ENCODE measurements around the gene ZBTB46.

Gene ZBTB46

DNA sequence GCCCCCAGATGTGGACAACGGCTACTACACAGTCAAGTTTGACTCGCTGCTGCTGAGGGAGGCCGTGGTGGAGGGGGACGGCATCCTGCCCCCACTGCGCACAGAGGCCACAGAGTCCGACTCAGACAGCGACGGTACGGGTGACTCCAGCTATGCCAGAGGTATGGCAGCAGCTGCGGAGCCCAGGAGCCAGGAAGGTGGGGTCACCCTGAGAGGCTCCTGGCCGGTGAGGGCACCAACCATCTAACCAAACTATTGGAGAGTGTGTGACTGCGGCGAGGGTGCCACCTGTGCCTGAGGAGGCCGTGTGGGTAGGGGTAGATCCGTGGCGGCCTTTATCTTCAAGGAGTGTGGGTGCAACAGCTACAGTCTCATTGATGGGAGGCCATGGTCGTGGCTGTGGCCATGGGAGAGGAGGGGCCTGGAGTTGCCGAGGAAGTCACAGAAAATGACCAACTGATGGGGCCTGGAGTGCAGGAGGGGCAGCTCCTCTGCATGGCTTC is 97.4 kb downstream of the ZBTB46 start:
- Histone ChIP-seq H3K79me2 (ENCODE audit: insufficient read depth, low read length) (peaks cover 10% of the 10 kb centered on the region; the same call in 1 of the 2 replicates), H4K20me1 (ENCODE audit: low read depth, low read length) (no peaks in the 10 kb centered on the region), H3K9ac (ENCODE audit: low read length) (no peak overlapping the region), H3K9me3 (ENCODE audit: insufficient read depth, low read length) (no peaks in the 10 kb centered on the region), H3K4me2 (ENCODE audit: low read depth, low read length, poor library complexity, severe bottlenecking) (no peak overlapping the region), H2AFZ (ENCODE audit: low read depth, low read length, severe bottlenecking) (no peak overlapping the region), H3K9me2 (replicated peaks; ENCODE audit: insufficient read depth, low read length) (no peaks in the 10 kb centered on the region), H3F3A (ENCODE audit: insufficient read depth) (peaks cover 50% of the 10 kb centered on the region), H3K27me3 (ENCODE audit: low read length) (no peaks in the 10 kb centered on the region), H3K27ac (ENCODE audit: low read depth, low read length) (no peak overlapping the region), H3K4me3 (ENCODE audit: insufficient read depth, low read length, poor library complexity, severe bottlenecking) (no peak overlapping the region), H3K36me3 (ENCODE audit: low read length) (no peaks in the 10 kb centered on the region)
- TF ChIP-seq EZH2phosphoT487 (conservative IDR thresholded peaks at IDR 0.05; ENCODE audit: low read length), result no peak
- TF ChIP-seq, protein P1, sequence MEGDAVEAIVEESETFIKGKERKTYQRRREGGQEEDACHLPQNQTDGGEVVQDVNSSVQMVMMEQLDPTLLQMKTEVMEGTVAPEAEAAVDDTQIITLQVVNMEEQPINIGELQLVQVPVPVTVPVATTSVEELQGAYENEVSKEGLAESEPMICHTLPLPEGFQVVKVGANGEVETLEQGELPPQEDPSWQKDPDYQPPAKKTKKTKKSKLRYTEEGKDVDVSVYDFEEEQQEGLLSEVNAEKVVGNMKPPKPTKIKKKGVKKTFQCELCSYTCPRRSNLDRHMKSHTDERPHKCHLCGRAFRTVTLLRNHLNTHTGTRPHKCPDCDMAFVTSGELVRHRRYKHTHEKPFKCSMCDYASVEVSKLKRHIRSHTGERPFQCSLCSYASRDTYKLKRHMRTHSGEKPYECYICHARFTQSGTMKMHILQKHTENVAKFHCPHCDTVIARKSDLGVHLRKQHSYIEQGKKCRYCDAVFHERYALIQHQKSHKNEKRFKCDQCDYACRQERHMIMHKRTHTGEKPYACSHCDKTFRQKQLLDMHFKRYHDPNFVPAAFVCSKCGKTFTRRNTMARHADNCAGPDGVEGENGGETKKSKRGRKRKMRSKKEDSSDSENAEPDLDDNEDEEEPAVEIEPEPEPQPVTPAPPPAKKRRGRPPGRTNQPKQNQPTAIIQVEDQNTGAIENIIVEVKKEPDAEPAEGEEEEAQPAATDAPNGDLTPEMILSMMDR (IDR thresholded peaks at IDR 0.05; ENCODE audit: insufficient read depth, low read length, poor library complexity, severe bottlenecking), result no peak

DNA sequence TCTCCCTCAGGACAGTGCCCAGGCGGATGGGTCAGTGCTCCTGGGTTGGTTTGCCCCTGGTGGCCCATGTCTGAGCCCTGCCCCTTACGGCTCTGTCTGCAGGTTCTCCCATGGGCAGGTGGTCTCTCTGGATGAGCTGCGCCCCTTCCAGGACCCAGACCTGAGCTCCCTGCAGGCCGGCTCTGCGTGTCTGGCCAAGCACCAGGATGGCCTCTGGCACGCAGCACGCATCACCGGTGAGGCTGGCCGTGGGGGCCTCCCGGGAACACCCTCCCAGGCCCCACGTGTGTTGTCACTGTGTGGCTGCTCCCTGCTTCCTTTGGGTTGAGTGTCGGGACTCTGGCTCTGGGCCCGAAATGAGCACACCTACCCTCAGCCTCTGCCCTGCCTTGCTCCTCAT is 97.9 kb downstream of the ZBTB46 start:
- no peak for TF ChIP-seq EZH2phosphoT487 (conservative IDR thresholded peaks at IDR 0.05; ENCODE audit: low read length)
- TF ChIP-seq, protein P1 (IDR thresholded peaks at IDR 0.05; ENCODE audit: insufficient read depth, low read length, poor library complexity, severe bottlenecking), result no peak
- Histone ChIP-seq H3K36me3 (ENCODE audit: low read length) (no peaks in the 10 kb centered on the region), H3K4me2 (ENCODE audit: low read depth, low read length, poor library complexity, severe bottlenecking) (no peak overlapping the region), H3K79me2 (ENCODE audit: insufficient read depth, low read length) (peaks cover 10% of the 10 kb centered on the region; the same call in 1 of the 2 replicates), H4K20me1 (ENCODE audit: low read depth, low read length) (no peaks in the 10 kb centered on the region), H2AFZ (ENCODE audit: low read depth, low read length, severe bottlenecking) (no peak overlapping the region), H3K4me3 (ENCODE audit: insufficient read depth, low read length, poor library complexity, severe bottlenecking) (no peak overlapping the region), H3K27me3 (ENCODE audit: low read length) (no peaks in the 10 kb centered on the region), H3K27ac (ENCODE audit: low read depth, low read length) (no peak overlapping the region), H3K9me2 (replicated peaks; ENCODE audit: insufficient read depth, low read length) (no peaks in the 10 kb centered on the region), H3F3A (ENCODE audit: insufficient read depth) (peaks cover 53% of the 10 kb centered on the region), H3K9ac (ENCODE audit: low read length) (no peak overlapping the region), H3K9me3 (ENCODE audit: insufficient read depth, low read length) (no peaks in the 10 kb centered on the region)

DNA sequence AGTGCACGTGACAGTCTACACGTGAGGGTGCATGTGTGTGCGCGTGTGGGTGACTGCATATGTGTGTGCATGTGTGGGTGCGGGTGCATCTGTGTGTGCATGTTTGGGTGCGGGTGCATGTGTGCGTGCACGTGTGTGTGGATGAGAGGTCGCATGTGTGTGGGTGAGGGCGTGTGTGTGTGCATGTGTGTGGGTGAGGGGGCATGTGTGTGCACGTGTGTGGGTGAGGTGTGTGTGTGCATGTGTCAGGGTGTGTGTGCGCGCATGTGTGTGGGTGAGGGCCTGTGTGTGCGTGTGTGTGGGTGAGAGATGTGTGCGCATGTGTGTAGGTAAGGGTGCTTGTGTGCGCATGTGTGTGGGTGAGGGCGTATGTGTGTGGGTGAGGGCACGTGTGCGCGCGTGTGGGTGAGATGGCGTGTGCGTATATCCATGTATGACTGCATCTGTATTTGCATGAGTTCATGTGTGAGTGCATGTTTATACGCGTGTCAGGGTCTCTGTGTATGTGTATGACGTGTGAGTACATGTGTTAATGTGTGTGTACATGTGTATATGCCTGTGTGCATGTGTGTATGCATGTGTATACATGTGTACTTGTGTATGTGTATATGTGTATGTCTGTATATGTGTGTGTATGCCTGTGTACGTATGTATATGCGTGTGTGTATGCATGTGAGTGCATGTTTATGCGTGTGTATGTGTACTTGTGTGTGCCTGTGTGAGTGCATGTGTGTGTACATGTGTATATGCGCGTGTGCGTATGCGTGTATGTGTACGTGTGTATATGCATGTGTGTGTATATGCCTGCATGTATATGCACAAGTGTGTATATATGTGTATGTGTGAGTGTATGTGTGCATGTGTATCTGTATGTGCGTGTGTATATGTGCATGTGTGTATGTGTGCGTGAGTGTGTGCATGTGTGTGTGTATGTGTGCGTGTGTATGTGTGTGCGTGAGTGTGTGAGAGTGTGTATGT is 98.7 kb downstream of the ZBTB46 start:
- Histone ChIP-seq H3K9ac (ENCODE audit: low read length) (no peak overlapping the region), H3K9me2 (replicated peaks; ENCODE audit: insufficient read depth, low read length) (no peaks in the 10 kb centered on the region), H3K79me2 (ENCODE audit: insufficient read depth, low read length) (peaks cover 10% of the 10 kb centered on the region; the same call in 1 of the 2 replicates), H3K9me3 (ENCODE audit: insufficient read depth, low read length) (no peaks in the 10 kb centered on the region), H3F3A (ENCODE audit: insufficient read depth) (peaks cover 58% of the 10 kb centered on the region), H2AFZ (ENCODE audit: low read depth, low read length, severe bottlenecking) (no peak overlapping the region), H3K4me2 (ENCODE audit: low read depth, low read length, poor library complexity, severe bottlenecking) (no peak overlapping the region), H3K27me3 (ENCODE audit: low read length) (no peaks in the 10 kb centered on the region), H3K27ac (ENCODE audit: low read depth, low read length) (no peak overlapping the region), H3K4me3 (ENCODE audit: insufficient read depth, low read length, poor library complexity, severe bottlenecking) (no peak overlapping the region), H4K20me1 (ENCODE audit: low read depth, low read length) (no peaks in the 10 kb centered on the region), H3K36me3 (ENCODE audit: low read length) (no peaks in the 10 kb centered on the region)
- TF ChIP-seq, protein P1 (IDR thresholded peaks at IDR 0.05; ENCODE audit: insufficient read depth, low read length, poor library complexity, severe bottlenecking), result no peak
- no peak for TF ChIP-seq EZH2phosphoT487 (conservative IDR thresholded peaks at IDR 0.05; ENCODE audit: low read length)

Measured in SU-DHL-6 (cell line).